Kidney epithelial cell (primary cell): ENCODE results near the gene PTPRF. TPM values are rescaled to one million over a fixed set of nuclear protein-coding genes. Genes with fewer than 3 reads are reported as not detected.
"Not testable (repeated sequence)": the region's sequence is repeated elsewhere in the genome, so short reads cannot be mapped to it uniquely, and the experiment has no call there.

Experiments
- DNase-seq: peaks from one replicate; pipeline ENCODE4 v3.0.0-alpha.2; 2010; ENCODE audit warnings: low read depth
- H3K27me3 ChIP-seq: 2 replicates; pipeline ENCODE4 v1.6.0; 2011; ENCODE audit warnings: low read length; ENCODE audit not compliant: control insufficient read depth, insufficient read depth
- H3K36me3 ChIP-seq: 2 replicates; pipeline ENCODE4 v1.5.1; 2011; ENCODE audit warnings: low read length; ENCODE audit not compliant: control insufficient read depth, insufficient read depth
- H3K4me3 ChIP-seq: 2 replicates; pipeline ENCODE4 v1.5.1; 2011; ENCODE audit warnings: low read depth, mild to moderate bottlenecking, control low read depth, low read length
- total RNA-seq: library from RNA; depleted of rRNA; stranded (reverse); fragments of >200 nt; gene quantifications from 2 replicates; pipeline ENCODE4 v1.2.3, GENCODE V29; 2015
- TF ChIP-seq, protein P1 (sequence below): IDR thresholded peaks from 2 replicates; pipeline ENCODE4 v1.5.1; 2011; ENCODE audit warnings: mild to moderate bottlenecking, moderate library complexity, low read length, control low read depth, inconsistent platforms; ENCODE audit not compliant: insufficient read depth, poor library complexity, severe bottlenecking

PTPRF gene
- total RNA-seq, 1 donor from 2014 or later, result 297 TPM

- Histone ChIP-seq H3K4me3 (no peak overlapping the region), H3K36me3 (no peaks in the 10 kb centered on the region), H3K27me3 (no peaks in the 10 kb centered on the region)
- TF ChIP-seq, protein P1, sequence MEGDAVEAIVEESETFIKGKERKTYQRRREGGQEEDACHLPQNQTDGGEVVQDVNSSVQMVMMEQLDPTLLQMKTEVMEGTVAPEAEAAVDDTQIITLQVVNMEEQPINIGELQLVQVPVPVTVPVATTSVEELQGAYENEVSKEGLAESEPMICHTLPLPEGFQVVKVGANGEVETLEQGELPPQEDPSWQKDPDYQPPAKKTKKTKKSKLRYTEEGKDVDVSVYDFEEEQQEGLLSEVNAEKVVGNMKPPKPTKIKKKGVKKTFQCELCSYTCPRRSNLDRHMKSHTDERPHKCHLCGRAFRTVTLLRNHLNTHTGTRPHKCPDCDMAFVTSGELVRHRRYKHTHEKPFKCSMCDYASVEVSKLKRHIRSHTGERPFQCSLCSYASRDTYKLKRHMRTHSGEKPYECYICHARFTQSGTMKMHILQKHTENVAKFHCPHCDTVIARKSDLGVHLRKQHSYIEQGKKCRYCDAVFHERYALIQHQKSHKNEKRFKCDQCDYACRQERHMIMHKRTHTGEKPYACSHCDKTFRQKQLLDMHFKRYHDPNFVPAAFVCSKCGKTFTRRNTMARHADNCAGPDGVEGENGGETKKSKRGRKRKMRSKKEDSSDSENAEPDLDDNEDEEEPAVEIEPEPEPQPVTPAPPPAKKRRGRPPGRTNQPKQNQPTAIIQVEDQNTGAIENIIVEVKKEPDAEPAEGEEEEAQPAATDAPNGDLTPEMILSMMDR, result no peak
- DNase-seq, result no peak
Observed at GRCh38 chr1:43492826-43493225, 37.9 kb upstream of the PTPRF start.

DNA sequence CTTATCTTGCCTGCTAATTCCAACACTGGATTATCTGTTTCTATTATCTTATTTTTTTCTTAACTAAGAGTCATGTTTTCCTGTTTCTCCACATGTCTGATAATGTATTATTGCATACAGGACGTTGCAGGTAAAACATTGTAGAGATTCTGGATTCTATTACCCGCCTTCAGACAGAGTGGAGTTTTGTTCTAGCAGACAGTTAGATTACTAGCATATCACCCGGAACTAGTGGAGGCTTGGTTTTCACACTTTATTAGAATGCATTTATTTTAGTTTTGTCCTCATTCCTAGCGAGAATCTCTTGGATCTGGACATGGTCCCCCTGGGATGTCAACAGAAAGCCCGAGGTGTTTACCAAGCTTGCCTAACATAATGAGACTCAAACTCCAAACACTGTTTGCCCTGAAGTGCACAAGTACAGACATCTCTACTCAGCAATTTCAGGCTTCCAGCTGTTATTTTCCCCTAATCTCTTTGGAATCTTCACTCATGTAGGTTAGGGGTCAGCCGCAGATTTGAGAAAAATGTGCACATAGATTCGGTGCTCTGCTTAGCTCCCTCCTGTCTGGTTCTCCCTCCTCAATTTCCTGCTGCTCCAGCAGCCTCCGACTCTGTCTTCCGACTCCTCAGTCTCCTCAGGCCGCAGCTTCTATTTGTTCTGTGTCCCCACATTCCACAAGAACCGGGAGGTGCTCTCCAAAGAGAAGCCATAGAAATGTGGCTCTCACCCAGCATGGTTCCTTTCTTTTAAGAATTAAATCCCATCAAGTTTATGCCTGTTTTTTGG is 36.8 kb upstream of the PTPRF start:
- TF ChIP-seq, protein P1, result no peak
- H3K4me3 ChIP-seq, result no peak overlapping the region
- no peaks in the 10 kb centered on the region for H3K36me3 ChIP-seq
- DNase-seq, result no peak
- H3K27me3 ChIP-seq, result no peaks in the 10 kb centered on the region

DNA sequence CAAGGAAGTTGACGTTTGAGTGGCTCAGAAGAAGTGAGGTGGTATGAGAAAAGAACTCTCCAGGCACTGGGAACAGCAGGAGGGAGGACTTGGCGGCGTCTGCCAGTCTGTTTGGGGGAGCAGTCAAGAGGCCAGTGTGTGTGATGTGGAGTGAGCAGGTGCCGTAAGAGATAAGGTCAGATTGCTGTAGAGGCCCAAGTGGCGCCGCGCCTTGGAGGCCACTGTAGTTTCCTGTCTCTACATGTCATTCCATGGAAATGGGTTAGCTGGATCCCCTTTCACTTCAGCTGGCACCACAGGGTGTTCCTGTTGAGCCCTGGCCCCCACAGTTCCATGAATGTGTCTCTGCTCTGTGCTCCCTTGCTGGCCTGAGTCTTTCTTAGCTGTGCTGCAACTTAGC is 35.5 kb upstream of the PTPRF start:
- no peak for DNase-seq
- Histone ChIP-seq H3K27me3 (no peaks in the 10 kb centered on the region), H3K4me3 (no peak overlapping the region), H3K36me3 (no peaks in the 10 kb centered on the region)
- TF ChIP-seq, protein P1, result no peak

DNA sequence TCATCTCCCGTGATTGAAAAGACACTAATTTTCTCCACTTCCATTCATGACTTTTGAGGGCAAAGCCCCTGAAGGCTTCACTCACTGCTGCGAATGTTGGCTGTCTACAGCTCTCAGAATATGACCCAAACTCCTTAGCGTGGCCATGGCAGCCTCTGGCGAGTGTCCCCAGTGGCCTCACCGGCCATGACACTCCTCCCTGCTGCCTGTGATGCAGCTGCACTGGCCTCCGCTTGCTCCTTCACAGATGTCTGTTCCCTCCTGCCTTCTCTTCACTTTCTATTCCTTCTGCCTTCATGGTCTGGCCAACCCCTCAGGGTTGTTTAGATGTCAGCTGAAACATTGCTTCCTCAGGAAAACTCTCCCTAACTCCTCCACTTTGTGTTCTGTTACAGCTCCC is 30.8 kb upstream of the PTPRF start:
- TF ChIP-seq, protein P1, result no peak
- H3K27me3 ChIP-seq, result no peaks in the 10 kb centered on the region
- no peak overlapping the region for H3K4me3 ChIP-seq
- no peak for DNase-seq
- no peaks in the 10 kb centered on the region for H3K36me3 ChIP-seq

- not testable (repeated sequence) for H3K36me3 ChIP-seq, DNase-seq, H3K4me3 ChIP-seq, H3K27me3 ChIP-seq
Observed at GRCh38 chr1:43501806-43502205, 28.9 kb upstream of the PTPRF start.

- no peak overlapping the region for H3K4me3 ChIP-seq
- H3K27me3 ChIP-seq, result no peaks in the 10 kb centered on the region
- H3K36me3 ChIP-seq, result no peaks in the 10 kb centered on the region
- TF ChIP-seq, protein P1, result no peak
- DNase-seq, result no peak
Observed at GRCh38 chr1:43503534-43503933, 27.1 kb upstream of the PTPRF start.
